Measurements from ENCODE around the gene AFAP1L1.
A peak's percentile ranks its signal among the peaks of the same experiment; 100 is the strongest.

Gene AFAP1L1

DNA sequence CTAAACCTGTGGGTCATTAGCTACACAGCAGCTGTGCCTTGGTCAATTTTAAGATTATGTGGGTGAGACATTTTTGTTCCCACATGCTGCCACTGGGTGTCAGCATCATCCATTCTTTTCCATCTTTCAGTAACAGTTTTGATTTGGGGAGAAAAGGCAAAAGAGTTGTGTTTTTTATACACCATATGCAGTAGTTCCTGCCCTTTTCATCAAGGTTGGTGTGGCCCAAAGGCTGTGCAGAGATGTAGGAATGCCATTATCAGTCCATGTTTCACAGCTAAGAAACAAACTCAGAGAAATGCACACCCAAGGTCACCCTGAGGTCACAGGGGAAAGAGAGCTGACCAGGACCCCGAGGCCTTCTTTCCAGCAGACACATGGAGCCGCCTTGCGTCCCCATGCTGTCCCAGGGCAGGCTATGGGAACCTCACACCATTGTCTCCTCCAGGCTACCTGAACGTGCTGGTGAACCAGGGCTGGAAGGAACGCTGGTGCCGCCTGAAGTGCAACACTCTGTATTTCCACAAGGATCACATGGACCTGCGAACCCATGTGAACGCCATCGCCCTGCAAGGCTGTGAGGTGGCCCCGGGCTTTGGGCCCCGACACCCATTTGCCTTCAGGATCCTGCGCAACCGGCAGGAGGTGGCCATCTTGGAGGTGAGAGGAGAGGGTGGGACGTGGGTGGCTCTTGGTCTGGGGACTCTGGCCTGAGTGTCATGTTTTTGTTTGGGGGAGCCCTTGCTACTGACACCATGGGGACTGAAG, 45.8 kb downstream of the AFAP1L1 start:
- DNase-seq: peak; percentile 26

- DNase-seq: no peak
These were observed 47.5 kb downstream of the AFAP1L1 start for GRCh38 chr5:149319174-149319573.

- DNase-seq: peak; percentile 76
These were observed 49.2 kb downstream of the AFAP1L1 start for GRCh38 chr5:149320791-149321330.

- no peak for DNase-seq
These were observed 50.9 kb downstream of the AFAP1L1 start for GRCh38 chr5:149322518-149322917.

DNA sequence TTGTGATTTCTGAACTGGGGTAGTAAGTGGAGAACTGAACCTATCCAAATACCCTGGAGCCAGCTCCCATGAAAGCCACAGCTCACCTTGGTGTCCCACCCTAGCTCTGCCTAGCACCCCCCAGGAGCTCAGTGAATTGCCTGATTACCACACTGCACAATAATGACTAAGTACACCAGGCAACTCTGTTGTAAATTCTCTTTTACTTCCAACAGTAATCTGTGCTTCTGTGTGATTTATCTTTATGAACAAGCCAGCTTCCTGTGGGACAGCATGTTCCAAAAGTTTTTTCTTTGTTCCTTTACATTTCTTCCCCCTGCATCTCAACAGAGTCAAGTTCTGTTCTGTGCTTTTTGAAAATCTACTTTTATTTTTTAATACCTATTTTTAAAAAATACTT, 51.6 kb downstream of the AFAP1L1 start:
- DNase-seq: no peak

- DNase-seq: no peak
These were observed 52.1 kb downstream of the AFAP1L1 start for GRCh38 chr5:149323621-149324205.

DNA sequence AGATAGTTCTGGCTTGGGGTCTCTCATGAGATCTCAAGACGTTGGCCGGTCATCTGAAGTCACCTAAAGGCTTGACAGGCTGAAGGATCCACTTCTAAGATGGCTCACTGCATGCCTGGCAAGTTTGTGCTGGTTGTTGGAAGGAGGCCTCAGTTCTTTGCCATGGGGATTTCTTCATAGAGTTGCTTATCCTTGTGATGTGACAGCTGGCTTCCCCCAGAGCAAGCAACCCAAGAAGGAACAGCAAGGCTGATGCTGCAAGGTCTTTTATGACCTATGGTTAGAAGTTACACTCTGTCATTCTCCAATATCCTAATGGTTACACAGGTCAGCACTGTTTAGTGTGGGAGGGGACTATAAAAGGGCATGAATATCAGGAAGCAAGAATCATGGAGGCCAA, 53.0 kb downstream of the AFAP1L1 start:
- DNase-seq: no peak

GRCh38 chr5:149325166-149325735, 53.6 kb downstream of the AFAP1L1 start:
- DNase-seq: peak; percentile 73

GRCh38 chr5:149325894-149326293, 54.2 kb downstream of the AFAP1L1 start:
- DNase-seq: no peak

GRCh38 chr5:149326611-149327010, 55.0 kb downstream of the AFAP1L1 start:
- DNase-seq: no peak

DNA sequence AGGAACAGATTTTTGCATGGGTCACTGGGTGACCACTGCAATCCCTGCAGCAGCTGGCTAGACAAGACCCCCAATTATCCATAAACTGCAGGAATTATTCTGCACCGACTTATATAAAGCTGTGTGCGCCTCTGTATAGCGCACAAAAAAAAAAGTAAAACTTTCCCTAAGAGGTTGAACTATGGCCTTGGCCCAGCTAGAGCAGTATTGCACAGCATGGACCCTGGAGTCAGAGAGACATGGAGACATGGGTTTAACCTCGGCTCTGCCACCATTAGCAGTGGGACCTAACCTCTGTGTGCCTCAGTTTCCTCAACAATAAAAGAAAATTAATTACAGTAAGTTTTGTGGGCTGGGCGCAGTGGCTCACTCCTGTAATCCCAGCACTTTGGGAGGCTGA, 56.5 kb downstream of the AFAP1L1 start:
- no peak for DNase-seq

DNA sequence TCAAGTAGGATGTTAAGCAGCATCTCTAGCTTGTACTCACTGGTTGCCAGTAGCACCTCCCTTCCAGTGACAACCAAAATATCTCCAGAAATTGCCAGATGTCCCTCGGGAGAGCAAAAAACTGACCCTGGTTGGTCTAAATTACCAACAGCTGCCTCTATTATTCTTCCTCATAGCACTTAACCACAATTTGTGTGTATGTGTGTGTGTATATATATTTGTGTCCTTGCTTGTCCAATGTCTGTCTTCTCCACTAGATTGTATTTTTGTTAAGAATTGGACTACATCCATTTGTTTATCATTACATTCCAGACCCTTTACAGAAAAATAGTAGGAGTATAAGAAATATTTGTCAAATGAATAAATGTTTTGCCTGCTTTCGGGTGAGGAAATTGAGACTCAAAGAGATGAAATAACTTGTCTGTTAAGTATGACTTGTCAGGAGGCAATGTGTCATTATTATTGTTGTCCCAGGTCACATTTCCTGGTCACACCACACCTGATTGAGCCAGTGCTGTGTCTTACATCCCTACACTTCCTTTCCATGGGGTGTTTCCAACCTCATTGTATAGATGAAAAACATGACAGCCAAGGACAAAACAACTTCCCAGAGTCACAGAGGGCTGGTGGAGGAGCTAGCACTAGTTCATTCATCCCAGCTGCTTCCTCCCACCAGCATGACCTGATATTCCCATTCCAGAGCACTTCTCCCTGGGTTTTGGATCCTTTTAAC, 62.2 kb downstream of the AFAP1L1 start:
- DNase-seq: no peak

DNA sequence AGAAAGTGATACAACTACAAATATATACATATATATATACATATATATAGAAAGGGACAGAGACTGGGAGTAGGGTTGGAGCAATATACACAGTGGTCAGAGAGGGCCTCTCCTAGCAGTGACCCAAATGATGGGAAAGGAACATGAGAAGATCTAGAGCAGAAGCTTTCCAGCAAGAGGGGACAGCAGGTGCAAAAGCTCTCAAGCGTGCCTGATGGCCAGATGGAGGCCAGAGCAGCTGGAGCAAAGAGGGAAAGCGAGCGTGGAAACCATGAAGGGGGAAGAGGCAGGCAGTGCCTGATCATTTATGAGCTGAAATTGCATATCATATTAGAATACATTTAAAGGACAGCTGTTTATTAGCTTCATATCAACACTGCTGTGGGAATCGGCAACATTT, 66.1 kb downstream of the AFAP1L1 start:
- DNase-seq: peak; percentile 75

GRCh38 chr5:149338364-149338763, 66.7 kb downstream of the AFAP1L1 start:
- DNase-seq: peak; percentile 37

DNA sequence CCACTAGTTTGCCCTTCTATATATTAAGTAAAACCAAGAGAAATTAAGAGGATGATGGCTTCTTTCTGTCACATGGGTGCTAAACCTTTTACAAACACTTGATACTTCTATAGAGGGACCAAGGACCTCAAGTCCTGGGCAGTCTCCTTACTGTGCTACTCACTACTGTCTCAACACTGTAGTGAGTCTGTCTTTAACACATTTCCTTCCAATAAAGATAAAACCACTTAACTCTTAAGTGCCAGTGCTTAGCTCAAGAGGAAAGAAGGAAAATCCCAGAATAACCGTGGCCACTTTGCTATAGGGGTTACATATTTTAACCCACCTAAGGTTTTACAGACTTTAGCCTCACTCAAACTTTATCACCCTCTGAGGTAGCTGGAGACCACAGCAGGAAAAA, 69.3 kb downstream of the AFAP1L1 start:
- DNase-seq: no peak

DNA sequence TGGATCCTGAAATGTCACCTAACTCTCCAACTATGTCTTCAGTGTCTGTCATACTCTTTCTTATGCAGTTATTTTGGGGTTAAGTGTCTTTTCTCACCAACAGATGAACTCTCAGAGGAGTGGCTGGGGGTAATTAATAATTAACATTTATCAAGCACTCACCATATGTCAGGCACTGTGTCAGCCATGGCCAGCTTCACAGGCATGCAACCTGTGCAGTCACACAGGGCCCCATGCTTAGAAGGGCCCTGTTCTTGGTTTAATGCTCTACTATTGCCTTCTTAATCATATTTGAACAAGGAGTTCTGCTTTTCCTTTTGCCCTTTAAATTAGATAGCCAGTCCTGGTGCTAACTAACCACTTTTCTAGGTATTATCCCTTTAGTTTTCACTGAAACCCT, 70.2 kb downstream of the AFAP1L1 start:
- DNase-seq: peak; percentile 16

DNA sequence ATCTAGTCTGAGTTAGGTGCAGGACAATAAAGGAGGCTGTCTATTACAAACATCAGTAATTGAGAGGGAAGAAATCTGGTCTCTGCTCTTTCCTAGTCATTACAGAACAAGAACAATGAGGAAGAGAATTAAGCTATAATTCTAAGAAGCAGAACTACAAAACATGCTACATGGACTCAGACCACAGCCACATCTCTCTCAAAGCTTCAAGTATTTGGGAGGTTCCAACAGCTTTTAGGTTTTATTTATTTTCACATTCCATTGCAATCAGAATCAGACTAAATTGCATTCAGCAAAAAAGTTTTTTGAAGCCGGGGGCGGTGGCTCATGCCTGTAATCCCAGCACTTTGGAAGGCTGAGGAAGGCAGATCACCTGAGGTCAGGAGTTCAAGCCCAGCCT, 72.5 kb downstream of the AFAP1L1 start:
- no peak for DNase-seq

GRCh38 chr5:149345147-149345891, 73.7 kb downstream of the AFAP1L1 start, which contains the start of gene GRPEL2:
Gene GRPEL2, plus strand, starts transcription at chr5:149345499. Its CDS starts 41 bp downstream, at chr5:149345540.
- peak; percentile 90 for DNase-seq

- DNase-seq: no peak
These were observed 74.2 kb downstream of the AFAP1L1 start for GRCh38 chr5:149345892-149346222.

DNA sequence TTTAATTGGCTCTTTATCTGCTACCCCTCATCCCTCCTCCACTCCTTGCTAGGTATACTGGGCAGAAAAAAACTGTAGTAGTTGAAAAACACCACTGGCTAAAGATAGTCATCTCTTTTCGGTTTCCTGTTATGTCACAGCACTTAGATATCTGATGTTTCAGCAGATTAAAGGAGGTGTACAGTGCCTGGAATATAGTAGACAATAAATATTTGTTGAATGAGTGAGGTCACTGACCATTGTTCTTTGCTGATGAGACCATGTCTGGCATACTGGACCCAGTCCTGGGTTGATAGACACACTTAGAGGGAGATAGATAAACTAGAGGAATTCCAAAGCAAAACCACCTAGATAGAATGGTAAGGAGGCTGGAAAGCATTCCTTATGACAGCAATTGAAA, 76.9 kb downstream of the AFAP1L1 start:
- DNase-seq: no peak

DNA sequence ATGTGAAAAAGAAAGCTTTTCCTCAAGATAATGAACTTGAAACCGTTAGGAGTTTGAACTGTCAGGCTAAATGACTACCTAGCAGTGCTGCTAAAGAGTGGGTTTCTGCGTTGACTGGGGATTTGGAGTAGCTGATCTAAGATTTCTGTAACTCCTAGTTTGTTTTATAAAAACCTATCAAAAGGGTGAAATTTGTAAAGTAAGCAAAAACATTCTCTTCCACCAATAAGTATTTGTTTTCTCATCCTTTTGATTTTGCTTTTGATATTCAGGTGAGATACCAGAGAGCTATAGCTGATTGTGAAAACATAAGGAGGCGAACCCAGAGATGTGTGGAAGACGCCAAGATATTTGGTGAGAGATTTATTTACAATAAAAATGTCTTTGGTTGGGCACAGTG, 77.7 kb downstream of the AFAP1L1 start:
- no peak for DNase-seq

- DNase-seq: no peak
These were observed 80.5 kb downstream of the AFAP1L1 start for GRCh38 chr5:149352169-149352568.

DNA sequence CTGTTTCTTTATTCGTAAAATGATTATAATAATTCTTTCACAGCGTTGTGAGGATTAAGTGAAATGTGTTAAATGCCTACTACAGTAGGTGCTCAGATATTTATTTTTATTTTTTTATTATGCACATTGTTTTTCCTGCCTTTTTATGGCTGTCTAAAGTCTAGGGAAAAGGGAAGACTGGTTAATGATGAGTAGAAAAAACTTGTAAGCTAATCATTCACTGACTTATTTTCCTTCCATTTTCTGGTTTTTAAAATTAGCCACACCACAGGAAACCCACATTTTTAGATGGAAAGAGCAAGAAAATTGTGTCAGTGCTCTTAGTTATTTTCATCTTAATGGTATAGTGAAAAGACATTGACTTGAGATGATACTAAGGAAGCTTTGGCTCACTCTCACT, 82.3 kb downstream of the AFAP1L1 start:
- no peak for DNase-seq

All from NCI-H2171 treated with DMSO at 0.1 percent for 48 hours (cell line).